LHCN-M2 (cell line): ENCODE results near the gene STRA6. TPM values are rescaled to one million over a fixed set of nuclear protein-coding genes. Genes with fewer than 3 reads are reported as not detected.

Source experiments
- DNase-seq: peaks from one replicate; pipeline ENCODE4 v3.0.0-alpha.2; 2012; ENCODE audit warnings: low read depth
- polyA plus RNA-seq: library from polyadenylated mRNA; unstranded; fragments of >200 nt; gene quantifications from one replicate; pipeline ENCODE4 v1.2.1, GENCODE V29; 2012; ENCODE audit warnings: missing spikeins
- total RNA-seq: library from RNA; depleted of rRNA; stranded (reverse); fragments of >200 nt; gene quantifications from 2 replicates; pipeline ENCODE4 v1.2.3, GENCODE V29; 2014; rRNA removed

STRA6 gene, protein sequence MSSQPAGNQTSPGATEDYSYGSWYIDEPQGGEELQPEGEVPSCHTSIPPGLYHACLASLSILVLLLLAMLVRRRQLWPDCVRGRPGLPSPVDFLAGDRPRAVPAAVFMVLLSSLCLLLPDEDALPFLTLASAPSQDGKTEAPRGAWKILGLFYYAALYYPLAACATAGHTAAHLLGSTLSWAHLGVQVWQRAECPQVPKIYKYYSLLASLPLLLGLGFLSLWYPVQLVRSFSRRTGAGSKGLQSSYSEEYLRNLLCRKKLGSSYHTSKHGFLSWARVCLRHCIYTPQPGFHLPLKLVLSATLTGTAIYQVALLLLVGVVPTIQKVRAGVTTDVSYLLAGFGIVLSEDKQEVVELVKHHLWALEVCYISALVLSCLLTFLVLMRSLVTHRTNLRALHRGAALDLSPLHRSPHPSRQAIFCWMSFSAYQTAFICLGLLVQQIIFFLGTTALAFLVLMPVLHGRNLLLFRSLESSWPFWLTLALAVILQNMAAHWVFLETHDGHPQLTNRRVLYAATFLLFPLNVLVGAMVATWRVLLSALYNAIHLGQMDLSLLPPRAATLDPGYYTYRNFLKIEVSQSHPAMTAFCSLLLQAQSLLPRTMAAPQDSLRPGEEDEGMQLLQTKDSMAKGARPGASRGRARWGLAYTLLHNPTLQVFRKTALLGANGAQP
- 0.06 TPM in 1 of 2 replicates, not detected in the other for total RNA-seq
- polyA plus RNA-seq, result 0.02 TPM

- DNase-seq, result no peak
Observed at GRCh38 chr15:74202452-74203401, at the start of gene STRA6. STRA6 (minus strand) TSS chr15:74202787; CDS start chr15:74202267, 520 bp downstream.

DNA sequence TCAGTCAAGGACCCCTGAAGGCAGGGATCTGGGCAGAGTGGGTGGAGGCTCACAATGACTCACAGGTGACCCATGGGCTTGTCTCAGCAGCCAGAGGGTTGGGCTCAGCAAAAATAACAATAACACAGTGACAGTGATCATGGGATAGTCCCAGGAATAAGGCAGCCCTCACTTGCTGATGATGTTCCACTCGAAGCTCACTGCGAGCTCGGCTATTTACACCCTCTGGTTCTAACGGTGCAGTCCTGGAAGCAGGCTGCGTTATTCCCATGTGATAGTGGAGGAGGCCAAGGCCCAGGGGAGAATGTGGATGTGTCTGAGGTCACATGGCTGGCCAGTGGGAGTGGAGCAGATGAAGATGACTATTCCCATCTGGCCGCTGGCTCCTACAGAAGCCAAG lies 49.7 kb upstream of the STRA6 start:
- DNase-seq, result peak; percentile 26

GRCh38 chr15:74251131-74251811 lies 48.7 kb upstream of the STRA6 start:
- peak; percentile 67 for DNase-seq

DNA sequence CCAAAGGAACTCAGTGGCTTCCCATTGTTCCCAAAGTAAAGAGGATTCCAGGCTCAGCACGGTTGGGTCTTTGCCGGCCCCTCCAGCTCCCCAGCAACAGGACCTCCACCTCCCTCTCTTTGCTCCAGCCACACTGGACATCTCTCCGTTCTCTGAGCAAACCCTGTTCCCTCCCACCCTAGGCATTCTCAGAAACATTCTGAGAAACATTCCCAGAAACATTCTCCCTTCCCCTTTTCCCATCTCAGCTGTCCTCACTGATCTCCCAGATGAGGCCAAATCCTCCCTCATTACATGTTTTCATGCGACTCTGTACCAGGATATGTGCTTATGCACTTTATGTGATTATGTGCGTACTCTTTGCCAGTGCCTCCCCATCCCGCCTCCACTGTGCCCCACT lies 47.7 kb upstream of the STRA6 start:
- no peak for DNase-seq

DNA sequence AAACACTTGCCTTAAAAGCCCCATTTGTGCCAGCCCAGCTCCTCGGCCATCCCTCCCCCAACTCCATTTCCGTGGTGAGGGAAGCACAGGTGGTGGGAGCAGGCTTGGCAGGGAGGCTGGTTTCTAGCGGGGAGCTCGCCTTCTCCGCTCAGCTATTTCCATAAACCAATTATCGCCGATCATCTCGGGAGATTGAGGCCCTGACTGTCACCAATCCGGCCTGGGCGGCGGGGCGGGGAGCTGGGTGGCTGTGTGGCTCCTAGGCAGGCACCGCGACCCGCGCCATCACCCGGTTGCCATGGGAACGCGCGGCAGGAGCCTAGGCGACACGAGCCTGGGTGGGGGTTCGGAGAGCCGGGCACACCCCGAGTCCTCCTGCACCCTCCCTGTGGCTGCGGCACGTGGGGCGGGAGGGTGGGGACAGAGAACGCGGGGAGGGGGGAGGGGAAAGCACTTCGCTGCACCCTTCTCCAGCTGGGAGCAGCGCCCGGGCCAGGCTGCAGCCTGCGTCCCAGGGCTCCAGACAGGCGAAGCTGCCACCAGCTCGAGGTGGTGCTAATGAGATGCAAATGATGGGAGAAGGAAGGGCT lies 42.9 kb upstream of the STRA6 start:
- DNase-seq, result no peak

DNA sequence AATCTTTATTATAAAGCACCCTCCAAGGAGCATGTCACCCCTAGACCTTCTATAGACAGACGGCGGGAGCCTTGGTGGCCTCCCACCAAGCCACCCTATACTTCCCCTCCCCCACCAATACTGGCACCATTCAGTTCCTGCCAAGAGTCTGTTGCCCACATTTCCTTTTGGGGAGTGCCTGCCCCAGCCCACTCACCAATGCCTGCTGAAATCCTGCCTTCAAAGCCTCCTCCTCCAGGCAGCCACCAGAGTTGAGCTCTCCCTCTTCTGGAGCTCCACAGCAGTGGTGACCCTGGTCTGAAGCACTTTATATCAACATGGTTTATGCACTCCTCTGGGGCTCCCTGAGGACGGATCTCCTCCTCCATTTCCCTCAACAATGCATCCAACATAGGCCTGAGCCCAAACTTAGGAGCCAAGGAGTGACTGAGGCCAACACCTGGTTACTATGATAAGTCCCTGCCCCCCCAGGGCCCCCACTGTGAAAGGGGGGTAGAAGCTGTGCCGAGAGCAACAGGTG lies 42.3 kb upstream of the STRA6 start:
- DNase-seq, result no peak

- no peak for DNase-seq
Observed at GRCh38 chr15:74243431-74243830, 40.8 kb upstream of the STRA6 start.

- DNase-seq, result peak; percentile 39
Observed at GRCh38 chr15:74242441-74243185, 40.0 kb upstream of the STRA6 start.

DNA sequence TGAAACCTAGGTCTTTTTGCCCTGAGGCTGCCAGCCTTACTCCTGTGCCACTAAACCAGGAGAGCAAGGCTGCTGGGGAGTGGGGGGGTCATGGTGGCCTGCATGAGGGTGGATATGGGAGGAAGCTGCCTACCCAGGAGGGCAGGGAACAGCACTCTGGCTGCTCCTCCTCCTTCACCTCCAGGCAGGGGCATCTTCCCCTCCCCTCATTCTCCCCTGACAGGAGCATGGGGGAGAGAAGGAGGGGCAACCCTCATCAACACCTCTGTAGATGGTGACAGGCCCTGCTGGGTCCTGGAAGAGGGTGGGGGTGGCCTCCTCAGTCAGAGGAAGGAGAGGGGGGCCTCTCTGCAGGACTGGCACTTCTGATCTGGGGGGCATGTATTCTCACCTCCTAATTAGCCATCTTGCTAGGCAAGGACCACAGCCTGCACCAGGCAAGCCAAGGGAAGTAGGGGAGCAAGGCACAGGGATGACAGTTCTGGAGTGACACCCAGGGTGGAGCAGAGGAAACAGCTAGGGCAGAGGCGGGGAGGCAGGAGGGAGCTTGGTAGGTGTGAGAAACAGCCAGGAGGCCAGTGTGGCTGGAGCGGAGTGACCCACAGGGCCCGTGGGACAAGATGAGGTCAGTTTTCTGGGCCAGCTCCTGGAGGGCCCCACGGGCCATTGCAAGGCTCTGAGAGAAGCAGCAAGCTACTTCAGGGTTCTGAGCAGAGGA lies 38.5 kb upstream of the STRA6 start:
- DNase-seq, result no peak

GRCh38 chr15:74240002-74240568 lies 37.5 kb upstream of the STRA6 start:
- peak; percentile 91 for DNase-seq

DNA sequence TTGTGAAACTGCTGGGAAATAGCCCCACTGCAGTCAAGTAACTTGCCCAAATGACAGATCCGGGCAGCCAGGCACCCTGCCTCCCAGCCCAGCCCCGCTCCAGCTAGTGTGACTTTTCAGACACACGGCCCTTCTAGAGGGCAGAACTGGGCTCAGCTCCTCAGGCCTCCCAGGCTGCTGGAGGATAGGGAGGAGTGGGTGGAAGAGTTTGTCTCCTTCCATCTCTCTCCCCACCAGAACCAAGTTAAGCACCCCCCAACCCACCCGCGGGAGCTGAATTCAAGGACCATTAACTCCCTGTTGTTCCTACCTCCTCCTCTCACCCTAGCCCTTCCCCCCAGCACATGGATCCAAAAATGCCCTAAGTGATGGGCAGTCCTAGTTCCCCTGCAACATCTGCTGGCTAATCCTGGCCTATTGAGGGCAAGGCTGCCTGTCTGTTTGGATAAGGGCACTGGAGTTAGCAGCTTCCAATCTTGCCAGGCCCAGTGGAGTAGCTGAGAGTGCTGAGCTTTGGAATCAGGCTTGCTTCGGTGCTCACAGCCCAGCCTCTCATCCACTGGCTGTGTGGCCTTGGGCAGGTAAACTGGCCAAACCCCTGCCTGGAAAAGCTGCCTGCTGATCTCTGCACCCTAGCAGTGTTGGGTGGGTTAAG lies 36.6 kb upstream of the STRA6 start:
- DNase-seq, result no peak

GRCh38 chr15:74235962-74236361 lies 33.4 kb upstream of the STRA6 start, which contains the start of gene CCDC33:
CCDC33 (plus strand) TSS chr15:74236326; CDS start chr15:74236720, 394 bp downstream.
- no peak for DNase-seq

DNA sequence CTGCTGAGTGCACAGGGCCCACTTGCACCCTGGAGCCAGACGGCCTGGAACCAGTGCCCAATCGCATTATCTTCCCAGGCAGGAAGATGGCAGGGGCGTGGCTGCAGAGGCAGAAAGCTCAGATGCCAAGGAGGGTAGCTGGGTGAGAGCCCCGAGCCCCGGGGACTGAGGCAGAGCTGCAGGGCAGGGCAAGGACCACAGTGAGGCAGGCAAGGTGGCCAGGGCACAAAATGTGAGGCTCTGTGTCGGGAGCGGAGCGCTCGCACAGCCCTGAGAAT lies 31.9 kb upstream of the STRA6 start:
- DNase-seq, result no peak

GRCh38 chr15:74233851-74234597 lies 31.4 kb upstream of the STRA6 start:
- DNase-seq, result no peak

- DNase-seq, result no peak
Observed at GRCh38 chr15:74233373-74233772, 30.8 kb upstream of the STRA6 start.

GRCh38 chr15:74231475-74231874 lies 28.9 kb upstream of the STRA6 start:
- no peak for DNase-seq

DNA sequence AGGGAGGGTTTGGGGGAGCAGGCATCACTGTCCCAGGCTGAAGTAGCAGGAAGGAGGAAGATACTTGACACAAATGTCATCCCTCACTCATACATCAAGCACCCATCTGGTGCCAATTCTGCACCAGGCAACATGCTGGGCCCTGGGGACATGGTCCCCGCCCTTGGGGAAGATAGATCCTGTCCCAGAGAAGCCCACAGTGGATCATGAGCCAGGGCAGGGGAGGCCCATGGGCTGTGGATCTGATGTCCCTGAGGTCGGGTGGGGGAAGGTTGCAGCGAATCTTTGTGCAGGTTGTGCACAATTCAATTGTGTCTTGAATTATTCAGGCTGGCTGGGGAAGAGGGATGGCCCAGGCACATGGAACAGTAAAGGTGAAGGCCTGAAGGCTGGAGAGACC lies 27.1 kb upstream of the STRA6 start:
- DNase-seq, result no peak

DNA sequence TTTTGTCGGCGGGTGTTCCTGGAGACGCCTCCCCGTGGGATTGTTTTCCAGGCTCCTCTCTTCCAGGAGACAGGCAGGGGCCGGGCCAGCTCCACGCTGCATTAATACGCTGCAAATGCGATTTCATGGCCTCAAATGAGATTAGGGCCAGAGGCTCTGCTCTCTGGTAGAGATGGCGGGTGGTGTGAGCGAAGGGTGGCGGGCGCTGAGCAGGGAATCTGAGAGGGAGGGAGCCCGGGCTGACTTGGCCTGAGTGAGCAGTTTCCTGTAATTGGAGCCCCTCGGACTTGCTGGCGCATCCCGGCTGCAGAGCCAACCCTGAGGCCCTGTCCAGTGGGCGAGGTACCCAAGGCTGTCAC lies 26.1 kb upstream of the STRA6 start:
- DNase-seq, result no peak
